HG03342 (cell line): ENCODE results near the gene BPTF.
"Not testable (repeated sequence)": the region's sequence is repeated elsewhere in the genome, so short reads cannot be mapped to it uniquely, and the experiment has no call there.

Source experiments
- ATAC-seq: cut with Tn5 transposase; IDR thresholded peaks from one replicate; pipeline ENCODE4 v1.9.1; 2021; ENCODE audit warnings: mild to moderate bottlenecking, moderate library complexity; ENCODE audit not compliant: unreplicated experiment

The BPTF gene

GRCh38 chr17:67881083-67881482 lies 55.8 kb downstream of the BPTF start:
- no peak for ATAC-seq

- ATAC-seq = no peak
Measured at GRCh38 chr17:67884741-67885140, 59.4 kb downstream of the BPTF start.

GRCh38 chr17:67891481-67892119 lies 66.3 kb downstream of the BPTF start:
- ATAC-seq = no peak

GRCh38 chr17:67902511-67903231 lies 77.4 kb downstream of the BPTF start:
- ATAC-seq = no peak

GRCh38 chr17:67905298-67905697 lies 80.0 kb downstream of the BPTF start:
- ATAC-seq = not testable (repeated sequence)

GRCh38 chr17:67910117-67910803 lies 85.0 kb downstream of the BPTF start:
- not testable (repeated sequence) for ATAC-seq

GRCh38 chr17:67911059-67911782 lies 85.9 kb downstream of the BPTF start:
- ATAC-seq = no peak

GRCh38 chr17:67912088-67912487 lies 86.8 kb downstream of the BPTF start:
- no peak for ATAC-seq

GRCh38 chr17:67912656-67913055 lies 87.4 kb downstream of the BPTF start:
- ATAC-seq = no peak

- no peak for ATAC-seq
Measured at GRCh38 chr17:67920212-67920611, 94.9 kb downstream of the BPTF start.

GRCh38 chr17:67922503-67922902 lies 97.2 kb downstream of the BPTF start:
- no peak for ATAC-seq

- not testable (repeated sequence) for ATAC-seq
Measured at GRCh38 chr17:67928842-67929241, 103.5 kb downstream of the BPTF start.

GRCh38 chr17:67931227-67931626 lies 105.9 kb downstream of the BPTF start:
- ATAC-seq = no peak

- ATAC-seq = no peak
Measured at GRCh38 chr17:67942810-67943209, 117.5 kb downstream of the BPTF start.

- ATAC-seq = no peak
Measured at GRCh38 chr17:67944035-67944434, 118.7 kb downstream of the BPTF start.

- no peak for ATAC-seq
Measured at GRCh38 chr17:67946513-67946912, 121.2 kb downstream of the BPTF start.

- no peak for ATAC-seq
Measured at GRCh38 chr17:67947325-67947813, 122.1 kb downstream of the BPTF start.

- ATAC-seq = no peak
Measured at GRCh38 chr17:67950945-67951344, 125.6 kb downstream of the BPTF start.

GRCh38 chr17:67959510-67959909 lies 134.2 kb downstream of the BPTF start:
- no peak for ATAC-seq

- not testable (repeated sequence) for ATAC-seq
Measured at GRCh38 chr17:67960276-67960675, 135.0 kb downstream of the BPTF start.

- not testable (repeated sequence) for ATAC-seq
Measured at GRCh38 chr17:67962156-67962555, 136.9 kb downstream of the BPTF start.
